ENCODE results near the gene PLEKHM3. TPM values are rescaled to one million over a fixed set of nuclear protein-coding genes. Genes with fewer than 3 reads are reported as not detected.

The PLEKHM3 gene
- total and polyA plus RNA-seq, 2 of the 13 experiments (the other 11 are each of a cell fraction or from before 2014, with no cell fraction given), result 4.5 to 4.7 TPM

DNA sequence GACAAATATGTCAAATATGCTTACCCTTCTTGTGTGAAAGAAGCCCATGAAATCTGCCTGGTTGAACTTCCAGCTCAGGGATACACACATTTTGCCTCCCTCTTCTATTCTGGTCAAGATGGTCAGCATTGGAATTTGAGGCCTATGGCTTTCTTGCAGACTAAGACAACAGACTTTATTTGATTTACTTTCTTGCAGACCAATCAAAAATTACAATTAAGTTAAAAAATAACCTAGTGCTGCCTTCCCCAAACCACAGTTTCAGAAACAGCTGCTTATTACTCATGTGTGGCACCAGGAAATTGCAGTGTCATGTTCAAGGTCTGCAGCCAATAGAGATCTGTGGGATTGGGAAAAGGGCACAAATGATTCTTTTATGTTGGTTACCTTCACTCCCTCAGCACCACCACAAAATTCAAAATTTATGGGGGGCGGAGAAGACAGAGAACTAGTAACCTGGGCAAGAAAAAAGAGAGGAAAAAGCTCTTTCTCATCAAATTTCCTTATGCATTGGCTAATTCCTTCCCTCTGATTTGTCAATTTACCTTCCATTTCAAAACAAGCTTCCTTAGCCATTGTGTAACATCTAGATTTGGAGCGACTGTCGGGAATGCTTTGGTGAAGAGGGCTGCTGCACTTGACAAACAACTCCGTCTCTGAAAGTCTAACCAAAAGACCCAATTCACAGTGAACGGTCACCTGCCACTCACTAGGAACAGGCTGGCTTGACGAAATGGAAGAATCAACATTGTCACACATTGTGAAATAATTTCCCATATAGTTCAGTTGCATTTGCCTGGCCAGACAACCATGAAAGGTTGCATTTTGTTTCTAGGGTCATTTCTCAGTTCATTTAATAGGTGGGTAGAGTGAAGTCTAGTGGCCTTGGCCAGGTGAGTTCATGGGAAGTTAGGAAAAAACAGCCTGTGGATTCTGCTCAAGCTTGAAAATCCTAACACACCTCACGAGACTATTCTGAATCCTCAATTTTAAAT, 155.2 kb downstream of the PLEKHM3 start (continued):
- TF ChIP-seq GATAD1 (CRISPR knock-in tag; IDR thresholded peaks at IDR 0.05), result peak; percentile 62; the same call in 1 of the 2 replicates
- no peak for TF ChIP-seq ZNF446 (CRISPR knock-in tag; IDR thresholded peaks at IDR 0.05)
- TF ChIP-seq CENPX (CRISPR knock-in tag; IDR thresholded peaks at IDR 0.05), result no peak
- peak; percentile 85 for TF ChIP-seq ZBTB26 (CRISPR knock-in tag; IDR thresholded peaks at IDR 0.05; ENCODE audit: borderline replicate concordance)
- TF ChIP-seq ZNF816 (CRISPR knock-in tag; IDR thresholded peaks at IDR 0.05; ENCODE audit: borderline replicate concordance), result no peak
- TF ChIP-seq CBX5 (CRISPR knock-in tag; IDR thresholded peaks at IDR 0.05; ENCODE audit: borderline replicate concordance), result peak; percentile 99
- TF ChIP-seq, protein P1, sequence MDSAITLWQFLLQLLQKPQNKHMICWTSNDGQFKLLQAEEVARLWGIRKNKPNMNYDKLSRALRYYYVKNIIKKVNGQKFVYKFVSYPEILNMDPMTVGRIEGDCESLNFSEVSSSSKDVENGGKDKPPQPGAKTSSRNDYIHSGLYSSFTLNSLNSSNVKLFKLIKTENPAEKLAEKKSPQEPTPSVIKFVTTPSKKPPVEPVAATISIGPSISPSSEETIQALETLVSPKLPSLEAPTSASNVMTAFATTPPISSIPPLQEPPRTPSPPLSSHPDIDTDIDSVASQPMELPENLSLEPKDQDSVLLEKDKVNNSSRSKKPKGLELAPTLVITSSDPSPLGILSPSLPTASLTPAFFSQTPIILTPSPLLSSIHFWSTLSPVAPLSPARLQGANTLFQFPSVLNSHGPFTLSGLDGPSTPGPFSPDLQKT (CRISPR knock-in tag; IDR thresholded peaks at IDR 0.05; ENCODE audit: borderline replicate concordance), result no peak
- TF ChIP-seq HOXD1 (CRISPR knock-in tag; IDR thresholded peaks at IDR 0.05), result peak; percentile 66; the same call in 1 of the 2 replicates
- peak; percentile 95 for TF ChIP-seq CCDC6 (CRISPR knock-in tag; IDR thresholded peaks at IDR 0.05)
- TF ChIP-seq, protein P2, sequence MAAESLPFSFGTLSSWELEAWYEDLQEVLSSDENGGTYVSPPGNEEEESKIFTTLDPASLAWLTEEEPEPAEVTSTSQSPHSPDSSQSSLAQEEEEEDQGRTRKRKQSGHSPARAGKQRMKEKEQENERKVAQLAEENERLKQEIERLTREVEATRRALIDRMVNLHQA (CRISPR knock-in tag; IDR thresholded peaks at IDR 0.05), result peak; percentile 23; the same call in 1 of the 2 replicates
- no peak for TF ChIP-seq TRIM22 (IDR thresholded peaks at IDR 0.05)
- no peak for TF ChIP-seq ZNF34 (CRISPR knock-in tag; IDR thresholded peaks at IDR 0.05; ENCODE audit: borderline replicate concordance)
- peak; percentile 97 for TF ChIP-seq FOXP4 (CRISPR knock-in tag; IDR thresholded peaks at IDR 0.05)
- peak; percentile 74 for TF ChIP-seq ETV5 (CRISPR knock-in tag; IDR thresholded peaks at IDR 0.05; ENCODE audit: borderline replicate concordance)
- TF ChIP-seq, protein P3, sequence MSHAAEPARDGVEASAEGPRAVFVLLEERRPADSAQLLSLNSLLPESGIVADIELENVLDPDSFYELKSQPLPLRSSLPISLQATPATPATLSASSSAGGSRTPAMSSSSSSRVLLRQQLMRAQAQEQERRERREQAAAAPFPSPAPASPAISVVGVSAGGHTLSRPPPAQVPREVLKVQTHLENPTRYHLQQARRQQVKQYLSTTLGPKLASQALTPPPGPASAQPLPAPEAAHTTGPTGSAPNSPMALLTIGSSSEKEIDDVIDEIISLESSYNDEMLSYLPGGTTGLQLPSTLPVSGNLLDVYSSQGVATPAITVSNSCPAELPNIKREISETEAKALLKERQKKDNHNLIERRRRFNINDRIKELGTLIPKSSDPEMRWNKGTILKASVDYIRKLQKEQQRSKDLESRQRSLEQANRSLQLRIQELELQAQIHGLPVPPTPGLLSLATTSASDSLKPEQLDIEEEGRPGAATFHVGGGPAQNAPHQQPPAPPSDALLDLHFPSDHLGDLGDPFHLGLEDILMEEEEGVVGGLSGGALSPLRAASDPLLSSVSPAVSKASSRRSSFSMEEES (CRISPR knock-in tag; IDR thresholded peaks at IDR 0.05), result peak; percentile 92
- peak; percentile 83 for TF ChIP-seq ZNF639 (CRISPR knock-in tag; conservative IDR thresholded peaks at IDR 0.05)

Measured in HepG2 (cell line).